ENCODE measurements around the gene TM9SF3.

DNA sequence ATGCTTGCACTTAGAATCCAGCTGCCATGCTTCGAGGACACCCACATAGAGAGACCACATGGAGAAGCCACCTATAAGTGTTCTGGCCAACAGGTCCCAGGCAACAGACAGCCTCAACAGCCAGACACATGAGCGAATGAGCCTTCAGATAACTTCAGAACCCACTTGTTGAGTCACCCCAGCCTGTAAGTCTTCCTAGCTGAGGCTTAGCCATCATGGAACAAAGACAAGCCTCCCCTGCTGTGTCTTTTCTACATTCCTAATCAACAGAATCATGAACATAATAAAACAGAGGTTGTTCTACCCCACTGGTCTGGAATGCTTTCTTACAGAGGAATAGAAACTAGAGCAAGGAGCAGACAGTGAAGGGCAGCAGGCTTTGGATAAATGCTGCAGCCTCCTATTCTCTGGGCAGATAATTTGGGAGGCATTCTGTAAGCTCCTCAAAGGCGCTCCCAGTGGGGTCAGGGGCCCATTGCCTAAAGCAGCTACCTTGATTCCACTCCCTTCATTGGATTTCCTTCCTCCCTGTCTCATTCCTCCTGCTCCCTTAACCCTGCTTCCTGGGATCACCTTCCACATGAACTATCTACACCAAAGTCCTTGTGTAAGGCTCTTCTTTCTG lies 77.7 kb downstream of the TM9SF3 start:
- TF ChIP-seq CTCF (IDR thresholded peaks at IDR 0.05 in 4 of 5, conservative IDR thresholded peaks at IDR 0.05 in 1 of 5) (no peak), POLR2A (IDR thresholded peaks at IDR 0.05) (no peak)

All from gastrocnemius medialis (tissue), 4 donors.